Right lung (tissue), 5 donors: ENCODE measurements around the gene RNF215. TPM values are rescaled to one million over a fixed set of nuclear protein-coding genes. Genes with fewer than 3 reads are reported as not detected.

ENCODE experiments used
- DNase-seq, 2 donors: peaks; one replicate each; pipeline ENCODE4 v3.0.0-alpha.2; 2013
- polyA plus RNA-seq, 5 donors: library from polyadenylated mRNA; unstranded; fragments of 120-200 nt; gene quantifications; one replicate each; pipeline versions ENCODE4 v1.2.1 to v1.2.3, GENCODE V29; 2013; ENCODE audit warnings: inconsistent platforms in 1 of 5, low replicate concordance in 1 of 5; ENCODE audit not compliant: insufficient read length in 5 of 5, insufficient read depth in 1 of 5

Gene RNF215
- polyA plus RNA-seq, 5 donors: 18.3 to 27.8 (median 22.7) TPM

DNA sequence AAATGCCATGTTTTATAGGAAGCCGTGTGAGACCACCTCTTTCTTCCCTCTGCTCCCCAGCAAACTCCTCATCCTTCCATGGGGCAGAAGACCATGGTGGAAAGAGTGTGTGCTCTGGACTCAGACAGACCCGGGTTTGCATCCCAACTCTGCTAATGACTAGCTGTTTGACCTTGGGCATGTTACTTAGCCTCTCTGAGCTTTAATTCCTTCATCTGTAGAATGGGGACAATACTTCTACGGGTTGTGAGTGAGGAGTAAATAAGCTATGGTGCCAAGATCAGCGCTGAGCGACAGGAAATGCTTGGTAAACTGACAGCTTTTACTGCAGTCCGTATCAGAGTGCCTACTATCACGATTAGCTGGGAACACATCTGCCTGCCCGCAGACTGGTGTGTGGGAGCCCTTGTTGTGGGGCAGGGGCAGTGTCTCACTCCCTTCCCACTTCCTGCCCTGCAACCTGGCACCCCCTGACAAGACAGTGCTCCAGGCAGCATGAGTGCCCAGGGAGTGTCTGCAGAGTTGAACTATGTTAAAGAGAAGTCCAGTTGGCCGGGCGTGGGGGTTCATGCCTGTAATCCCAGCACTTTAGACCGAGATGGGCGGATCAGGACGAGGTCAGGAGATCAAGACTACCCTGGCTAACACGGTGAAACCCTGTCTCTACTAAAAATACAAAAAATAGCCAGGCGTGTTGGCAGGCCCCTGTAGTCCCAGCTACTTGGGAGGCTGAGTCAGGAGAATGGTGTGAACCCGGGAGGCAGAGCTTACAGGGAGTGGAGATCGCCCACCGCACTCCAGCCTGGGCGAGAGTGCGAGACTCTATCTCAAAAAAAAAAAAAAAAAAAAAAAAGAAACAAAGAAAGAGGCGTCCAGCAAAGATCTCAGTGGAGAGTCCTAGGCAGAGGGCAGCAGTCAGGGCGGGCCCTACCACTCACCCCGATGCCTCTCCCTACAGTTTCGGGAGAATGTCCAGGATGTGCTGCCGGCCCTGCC lies 11.8 kb upstream of the RNF215 start:
- DNase-seq: no peak

DNA sequence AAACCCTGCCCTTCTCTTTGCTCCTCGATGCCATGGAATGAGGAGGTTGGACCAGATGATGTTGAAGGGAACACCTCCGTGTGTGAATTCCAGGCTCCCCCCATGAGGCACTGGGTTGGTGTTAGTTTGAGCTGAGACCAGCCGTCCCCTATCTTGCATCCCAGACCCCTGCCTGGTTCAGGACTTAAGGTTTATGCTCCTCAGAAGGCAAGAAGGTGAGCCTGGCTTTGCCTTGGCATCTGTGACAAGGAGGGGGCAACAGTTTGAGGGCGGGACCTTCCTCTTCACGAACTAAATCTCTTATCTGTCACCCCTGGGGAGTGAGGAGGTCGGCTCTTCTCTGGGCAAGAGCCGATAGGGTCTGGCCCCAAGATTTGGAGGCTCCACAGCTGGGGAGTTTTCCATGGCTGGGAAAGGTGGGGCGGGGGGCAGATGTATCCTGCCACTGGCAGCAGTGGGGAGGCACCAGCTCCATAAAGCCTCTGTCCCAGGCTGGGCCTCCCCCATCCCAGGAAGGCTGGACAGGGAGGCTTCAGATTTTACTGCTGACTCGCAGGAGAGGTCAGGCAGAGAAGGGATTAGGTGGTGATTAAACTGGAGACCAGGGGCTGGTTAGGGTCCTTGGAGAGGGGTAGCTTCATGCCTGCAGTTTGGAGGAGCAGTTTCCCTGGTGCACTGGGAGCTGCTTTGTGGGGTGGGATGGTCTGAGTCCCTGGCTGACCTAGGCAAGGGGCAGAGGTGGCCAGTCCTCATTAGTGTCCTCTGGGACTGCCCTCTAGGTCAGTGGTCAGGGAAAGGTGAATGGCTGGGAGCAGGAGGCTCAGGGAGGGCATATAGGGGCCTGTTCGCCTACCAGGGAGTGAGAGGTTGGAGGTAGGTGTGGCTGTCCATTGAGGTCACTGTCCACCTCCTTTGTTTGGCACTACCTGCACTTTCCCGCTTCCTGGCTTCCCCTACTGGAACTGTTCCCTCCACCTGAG lies 10.7 kb upstream of the RNF215 start:
- DNase-seq: no peak

DNA sequence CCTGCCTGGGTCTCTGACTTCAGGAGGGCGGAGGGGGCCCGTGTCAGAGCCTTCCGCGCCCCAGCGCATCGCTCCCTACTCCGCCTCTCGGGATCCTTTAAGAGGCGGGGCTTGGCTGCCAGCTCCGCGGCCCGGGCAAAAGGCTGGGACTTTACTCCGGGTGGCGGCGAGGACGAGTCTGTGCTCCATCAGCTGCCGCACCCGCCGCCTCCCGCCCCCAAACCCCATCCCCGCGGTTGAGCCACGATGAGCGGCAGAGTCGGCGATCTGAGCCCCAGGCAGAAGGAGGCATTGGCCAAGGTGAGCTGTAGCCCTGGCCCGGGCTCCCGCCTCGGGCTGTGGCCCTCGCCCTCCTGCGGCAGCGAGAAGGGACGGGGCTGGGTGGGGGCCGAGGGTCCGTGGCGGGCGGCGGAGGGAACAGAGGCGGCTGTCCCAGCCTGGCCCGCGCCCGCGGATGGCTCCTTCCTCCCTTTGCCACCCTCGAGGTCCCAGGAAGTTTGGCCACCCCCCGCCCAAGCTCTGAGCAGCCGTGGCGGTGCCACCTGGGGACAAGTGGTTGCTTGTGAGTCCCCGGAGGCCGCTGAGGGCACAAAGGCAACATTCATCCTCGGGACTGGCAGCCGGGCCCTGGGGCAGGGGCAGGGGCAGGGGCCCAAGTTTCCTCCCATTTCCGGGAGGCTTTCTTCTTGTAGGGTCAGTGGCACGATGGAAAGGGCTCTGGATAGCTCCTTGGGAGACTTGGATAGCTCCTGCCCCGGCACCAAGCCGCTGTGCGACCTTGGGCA lies 9.9 kb upstream of the RNF215 start, which contains the start of gene SEC14L2:
TSS of gene SEC14L2 (plus strand) at position 148 of the 785 bp plus-strand sequence. CDS start at position 247, 99 bp downstream.
- peak; percentile 49 to 54 for DNase-seq

DNA sequence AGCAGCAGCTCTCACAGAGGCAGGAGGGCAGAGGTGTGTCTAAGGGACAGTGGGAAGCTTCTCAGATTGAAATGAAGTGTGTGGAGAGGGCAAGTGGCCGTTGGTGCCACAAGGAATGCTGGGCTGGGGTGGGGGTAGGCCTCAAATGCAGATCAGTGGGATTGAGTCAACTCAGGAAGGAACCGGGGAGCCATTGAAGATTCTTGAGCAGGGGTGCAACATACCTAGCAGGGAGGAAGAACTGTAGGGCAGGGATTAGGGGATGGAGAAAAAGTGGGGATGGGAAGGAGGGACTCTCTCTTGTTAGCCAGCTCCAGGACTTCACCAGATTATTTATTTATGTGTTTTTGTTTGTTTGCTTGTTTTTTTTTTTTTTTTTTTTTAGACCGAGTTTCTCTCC lies 6.7 kb upstream of the RNF215 start:
- DNase-seq: no peak

DNA sequence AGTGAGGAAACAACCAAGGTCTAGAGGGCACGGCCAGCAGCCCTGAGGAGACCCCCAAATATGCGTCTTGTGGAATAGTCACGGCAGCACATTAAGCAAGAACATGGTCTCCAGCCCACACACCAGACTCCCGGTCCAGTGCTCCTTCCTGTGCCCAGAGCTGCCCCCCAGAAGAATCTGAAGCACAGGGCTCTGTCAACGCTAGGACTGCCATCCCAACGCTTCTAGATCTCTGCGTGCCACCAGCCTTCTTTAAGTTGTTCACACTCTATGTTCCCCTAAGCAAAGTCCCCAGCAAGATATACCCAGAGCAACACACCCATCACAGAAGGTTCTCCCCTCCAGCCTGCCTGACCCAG lies 6.1 kb upstream of the RNF215 start:
- no peak for DNase-seq

DNA sequence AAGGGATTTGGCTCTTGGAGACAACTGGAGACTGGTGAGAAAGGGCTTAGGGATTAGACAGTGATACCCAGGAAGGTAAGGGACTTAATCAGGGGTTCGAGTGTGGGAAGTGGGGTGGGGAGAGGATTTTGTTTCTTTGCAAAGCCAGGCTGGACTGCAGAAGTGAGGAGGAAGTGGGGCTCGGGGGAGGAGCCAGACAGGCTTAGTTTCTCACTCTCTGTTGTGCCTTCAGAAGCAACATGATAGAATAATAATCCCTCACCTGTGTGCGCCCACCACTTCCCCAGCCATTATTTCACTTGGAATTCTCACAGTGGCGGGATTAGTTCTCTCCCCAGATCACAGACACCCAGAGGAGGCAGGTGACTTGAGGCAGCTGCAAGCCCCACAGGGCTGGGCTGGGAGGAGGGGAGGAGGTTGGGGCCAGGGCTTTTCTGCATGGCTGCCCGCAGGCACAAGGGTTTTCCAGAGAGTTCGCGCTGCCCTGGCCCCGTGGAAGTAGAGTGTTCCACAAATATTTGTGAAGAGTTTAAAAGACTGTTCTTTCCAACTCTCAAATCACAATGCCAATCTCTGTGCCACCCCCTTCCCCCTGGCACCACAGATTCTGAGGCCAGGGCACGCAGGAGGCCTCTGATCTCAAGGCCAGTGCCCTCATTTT lies 5.6 kb upstream of the RNF215 start:
- no peak for DNase-seq

DNA sequence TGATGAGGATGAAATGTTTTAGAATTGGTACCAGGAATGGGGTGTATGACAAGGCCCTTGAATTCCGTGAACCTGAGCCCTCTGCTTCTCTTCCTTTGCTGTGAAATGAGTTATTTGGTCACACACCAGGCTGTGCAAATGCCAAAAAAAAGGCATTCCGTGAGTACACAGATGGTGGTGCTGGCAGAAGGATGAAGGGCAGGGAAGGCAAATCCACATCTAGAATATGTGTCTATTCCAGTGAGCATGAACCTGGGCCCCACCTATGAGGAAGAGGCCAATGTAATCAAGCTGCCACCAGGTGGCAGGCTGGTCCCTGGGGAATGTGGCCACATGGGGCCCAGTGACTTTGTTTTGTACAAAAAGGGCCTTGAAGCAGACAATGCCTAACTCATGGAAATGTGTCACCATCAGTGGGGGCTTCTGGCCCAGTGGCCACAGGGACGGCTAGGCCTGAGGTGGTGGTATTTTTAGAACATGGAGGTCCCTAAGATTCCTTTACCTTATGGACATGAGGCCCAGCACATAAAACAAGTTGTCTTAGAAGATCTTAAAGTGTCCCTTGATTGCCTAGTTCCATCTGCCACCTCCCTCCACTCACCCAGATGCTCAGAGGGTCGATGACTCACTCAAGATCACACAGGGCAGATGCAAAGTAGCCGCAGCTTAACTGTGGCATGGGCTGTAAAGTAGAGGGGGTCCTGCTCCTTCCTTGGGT lies 3.9 kb upstream of the RNF215 start:
- peak; percentile 38 to 54 for DNase-seq

DNA sequence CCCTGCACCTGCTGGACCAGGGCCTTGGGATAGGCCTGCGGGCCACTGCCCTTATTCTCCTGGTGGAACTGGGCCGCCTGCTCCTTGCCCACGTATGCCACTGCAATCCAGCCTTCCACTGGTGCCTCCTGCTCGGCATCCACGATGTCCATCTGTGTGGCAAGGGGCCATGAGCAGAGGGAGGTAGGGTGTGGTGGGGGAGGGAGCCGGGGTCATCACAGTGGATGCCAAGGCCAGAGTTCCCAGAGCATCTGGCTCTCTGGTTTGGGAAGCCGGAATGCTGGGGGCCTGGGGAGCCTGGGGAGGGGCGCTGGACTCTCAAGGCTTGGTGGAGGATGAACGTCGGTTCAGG lies 627 bp downstream of the RNF215 start:
- DNase-seq: no peak

DNA sequence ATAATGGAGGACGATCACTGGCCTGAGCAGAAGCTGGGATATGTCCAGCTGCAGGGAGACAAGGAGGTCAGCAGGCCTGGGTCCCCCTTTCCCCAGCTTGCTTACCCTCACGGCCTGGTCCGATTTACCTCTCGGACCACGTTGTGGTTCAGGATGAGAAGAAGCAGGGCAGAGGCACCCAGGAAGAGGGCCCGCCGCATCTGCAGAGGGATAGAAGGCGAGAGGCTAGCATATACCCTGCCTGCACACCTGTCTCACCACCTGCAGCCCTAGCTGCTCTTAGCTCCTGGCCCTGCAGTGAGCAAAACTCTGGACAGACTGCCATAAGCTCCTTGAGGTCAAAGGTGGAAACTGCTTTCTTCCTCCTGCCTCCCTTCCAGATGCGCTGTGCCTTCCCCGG lies 1.3 kb downstream of the RNF215 start:
- no peak for DNase-seq

DNA sequence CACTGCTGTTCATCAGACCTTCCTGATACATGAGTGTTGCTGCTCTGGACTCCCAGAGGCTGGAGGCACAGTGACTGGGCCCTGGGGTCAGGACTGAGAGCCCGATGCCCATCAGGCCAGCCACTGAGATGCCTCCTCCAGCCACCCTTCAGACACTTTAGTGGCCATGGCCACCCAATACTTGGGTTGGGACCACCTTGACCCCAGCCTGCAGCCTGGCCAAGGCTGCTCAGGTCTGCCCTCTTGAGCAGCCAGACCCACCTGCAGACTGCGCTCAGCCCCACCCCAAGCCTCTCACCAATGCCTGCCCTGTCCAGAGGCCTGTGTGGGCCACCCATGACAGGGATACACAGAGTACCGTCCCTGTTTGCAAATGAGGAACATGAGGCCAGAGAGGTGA lies 4.2 kb downstream of the RNF215 start:
- DNase-seq: no peak

DNA sequence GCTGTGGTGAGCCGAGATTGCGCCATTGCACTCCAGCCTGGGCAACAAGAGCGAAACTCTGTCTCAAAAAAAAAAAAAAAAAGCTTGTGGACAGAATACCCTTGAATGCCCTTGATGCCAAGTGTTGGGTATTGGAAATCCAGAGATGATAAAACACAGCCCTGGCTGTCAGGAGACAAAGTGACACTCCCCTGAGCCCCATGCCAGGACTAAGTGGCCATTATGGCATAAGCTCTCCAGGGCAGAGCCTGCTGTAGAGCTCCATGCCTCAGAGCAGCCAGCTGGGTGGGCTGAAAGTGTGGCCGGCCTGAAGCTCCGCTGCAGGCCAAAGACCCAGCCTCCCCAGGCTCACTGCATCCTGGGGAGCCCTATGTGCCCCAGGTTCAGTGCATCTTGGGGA lies 4.9 kb downstream of the RNF215 start:
- DNase-seq: no peak

DNA sequence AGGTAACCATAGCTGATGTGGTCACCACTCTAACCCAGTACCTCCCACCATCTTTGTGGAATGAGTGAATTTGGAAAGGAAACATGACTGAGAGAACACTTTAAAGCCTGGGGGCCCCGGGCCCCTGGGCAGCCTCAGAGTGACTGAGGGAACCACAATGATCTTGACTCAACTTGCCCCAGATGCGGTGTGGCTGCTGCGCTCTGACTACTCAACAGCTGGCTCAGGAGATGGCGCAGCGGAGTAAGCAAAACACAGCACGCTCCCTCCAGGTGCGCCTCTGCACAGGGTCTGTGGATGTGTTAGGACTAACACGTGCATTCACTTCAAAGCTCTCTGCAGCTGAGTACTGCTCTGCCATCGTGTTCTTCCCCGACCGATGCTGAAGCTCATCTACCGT lies 5.9 kb downstream of the RNF215 start:
- DNase-seq: no peak

DNA sequence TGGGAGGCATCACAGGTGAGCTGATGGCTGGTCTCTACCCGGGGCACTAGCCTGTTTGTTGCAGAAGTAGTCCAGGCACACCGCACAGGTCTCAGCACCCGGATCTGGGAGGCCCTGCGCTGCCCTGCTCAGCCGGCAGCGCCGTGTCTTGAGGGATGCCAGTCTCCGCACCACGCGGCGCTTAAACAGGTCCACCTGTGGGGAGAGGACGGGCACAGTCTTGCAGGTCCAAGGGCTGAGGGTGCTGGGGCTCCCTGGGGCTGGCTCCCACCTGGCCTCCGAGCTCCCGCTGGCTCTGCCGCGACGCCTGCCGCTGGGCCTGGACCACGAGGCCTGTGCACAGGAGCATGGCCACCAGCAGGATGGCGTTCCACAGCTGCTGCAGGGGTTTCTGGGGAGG lies 7.2 kb downstream of the RNF215 start:
- no peak for DNase-seq

DNA sequence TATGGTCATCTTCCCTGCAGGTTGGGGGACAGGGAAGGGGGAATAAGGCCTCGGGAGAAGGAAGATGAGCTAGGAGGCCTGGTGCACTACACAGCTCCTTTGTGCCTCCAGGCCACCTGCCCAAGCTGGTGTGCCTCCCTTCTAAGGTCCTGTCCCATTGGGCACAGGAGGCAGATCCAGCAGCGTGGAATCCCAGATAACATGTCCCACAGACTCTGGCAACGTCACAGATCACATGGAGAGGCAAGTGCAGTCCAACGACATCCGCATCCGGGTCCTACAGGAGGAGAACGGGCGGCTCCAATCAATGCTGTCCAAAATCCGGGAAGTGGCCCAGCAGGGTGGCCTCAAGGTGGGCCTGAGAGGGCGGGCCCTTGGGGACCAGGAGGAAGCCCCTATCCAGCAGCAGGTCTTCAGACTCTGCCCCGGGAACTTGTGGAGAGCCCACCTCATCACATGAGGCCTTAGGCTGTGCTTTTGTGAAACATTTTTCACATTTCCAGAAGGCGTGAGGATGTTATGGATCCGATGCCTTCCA lies 11.8 kb downstream of the RNF215 start:
- no peak for DNase-seq

DNA sequence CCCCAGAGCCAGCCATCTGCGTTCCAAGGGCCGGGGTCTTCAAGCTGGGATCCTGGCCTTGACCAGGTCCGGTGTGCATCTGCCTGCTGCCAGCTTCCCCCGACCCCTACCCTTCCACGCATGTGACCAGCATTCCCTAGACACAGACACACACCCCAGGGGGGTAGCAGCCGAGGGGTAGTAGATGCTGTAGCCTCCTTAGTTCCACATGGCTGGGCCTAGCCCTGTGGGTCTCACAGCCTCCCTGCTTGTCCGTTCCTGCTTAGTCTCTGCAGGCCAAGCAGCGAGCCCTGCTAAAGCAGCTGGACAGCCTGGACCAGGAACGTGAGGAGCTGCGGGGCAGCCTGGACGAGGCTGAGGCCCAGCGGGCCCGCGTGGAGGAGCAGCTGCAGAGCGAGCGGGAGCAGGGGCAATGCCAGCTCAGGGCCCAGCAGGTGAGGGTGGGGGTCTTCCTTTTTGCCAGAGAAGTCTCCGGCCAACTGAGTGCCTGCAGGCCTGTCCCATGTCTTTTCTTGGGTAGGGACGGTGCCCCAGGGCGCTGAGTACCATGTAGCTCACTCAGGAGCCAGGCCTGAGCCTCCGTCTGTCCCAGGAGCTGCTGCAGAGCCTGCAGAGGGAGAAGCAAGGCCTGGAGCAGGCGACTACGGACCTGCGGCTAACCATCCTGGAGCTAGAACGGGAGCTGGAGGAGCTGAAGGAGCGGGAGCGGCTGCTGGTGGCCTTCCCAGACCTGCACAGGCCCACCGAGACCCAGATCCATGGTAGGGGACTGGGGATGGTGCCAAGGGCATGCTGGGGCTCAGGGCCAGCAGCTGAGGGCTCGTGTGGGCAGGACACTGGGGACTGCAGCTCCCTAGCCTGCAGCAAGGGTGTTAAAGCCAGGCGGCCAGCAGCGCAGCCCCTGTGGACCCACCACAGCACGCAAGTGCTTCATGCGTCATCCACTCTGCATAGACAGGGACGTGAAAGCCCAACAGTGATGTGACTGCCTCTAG lies 13.6 kb downstream of the RNF215 start:
- no peak for DNase-seq

DNA sequence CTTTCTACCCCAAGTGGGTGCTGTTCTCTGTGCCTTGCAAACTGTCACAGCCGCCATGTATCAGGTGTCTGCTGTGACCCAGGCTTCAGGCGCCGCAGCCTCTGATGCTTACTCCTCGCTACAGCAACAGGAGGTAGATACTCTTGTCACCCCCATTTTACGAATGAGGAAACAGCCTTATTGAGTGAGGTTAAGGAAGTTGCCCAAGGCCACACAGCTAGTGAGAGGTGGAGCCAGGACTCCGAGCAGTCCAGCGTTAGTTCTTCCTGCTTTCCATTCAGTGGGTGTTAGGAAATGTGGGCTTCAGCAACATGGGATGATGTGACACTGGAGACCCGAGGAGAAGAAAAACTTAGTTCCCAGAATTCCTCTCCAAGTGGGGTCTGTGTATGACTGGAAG lies 14.3 kb downstream of the RNF215 start:
- DNase-seq: no peak

DNA sequence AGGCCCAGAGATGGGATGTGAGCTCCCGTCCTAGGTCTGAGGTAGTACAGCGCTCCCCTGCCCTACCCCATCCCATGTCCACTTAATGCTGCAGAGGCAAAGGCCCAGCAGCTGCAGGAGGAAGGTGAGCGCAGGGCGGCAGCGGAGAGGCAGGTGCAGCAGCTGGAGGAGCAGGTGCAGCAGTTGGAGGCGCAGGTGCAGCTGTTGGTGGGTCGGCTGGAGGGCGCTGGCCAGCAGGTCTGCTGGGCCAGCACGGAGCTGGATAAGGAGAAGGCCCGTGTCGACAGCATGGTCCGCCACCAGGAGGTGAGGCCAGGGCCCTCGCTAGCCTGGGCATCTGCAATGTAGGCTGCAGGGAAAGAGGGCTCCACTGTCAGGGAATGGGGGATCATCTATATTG lies 15.2 kb downstream of the RNF215 start:
- DNase-seq: no peak

DNA sequence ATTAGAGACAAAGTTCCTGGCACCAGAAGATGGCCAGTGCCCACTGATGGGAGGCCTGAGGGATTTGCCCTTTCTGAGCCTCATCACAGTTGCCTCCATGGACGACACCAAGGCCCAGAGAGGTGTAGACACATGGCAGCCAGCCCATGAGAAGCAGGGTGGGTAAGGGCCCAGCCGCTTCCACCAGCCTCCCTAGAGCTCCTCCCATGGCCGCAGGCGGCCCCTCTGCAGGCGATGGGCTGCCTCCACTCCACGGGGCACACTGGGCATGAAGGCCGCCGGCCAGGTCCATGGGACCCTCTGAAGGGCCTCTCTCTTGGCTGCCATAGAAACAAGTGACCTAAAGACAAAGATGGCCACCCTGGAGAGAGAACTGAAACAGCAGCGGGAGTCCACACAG lies 15.9 kb downstream of the RNF215 start:
- DNase-seq: no peak
